UCSD-AML1 (cell line): ENCODE measurements around the gene RABL3.
A peak's percentile ranks its signal among the peaks of the same experiment; 100 is the strongest.
"Not testable (repeated sequence)": the region's sequence is repeated elsewhere in the genome, so short reads cannot be mapped to it uniquely, and the experiment has no call there.

Experiments
- DNase-seq: peaks from one replicate; lab custom pipeline; 2025; ENCODE audit not compliant: unreplicated experiment; lab: John Stamatoyannopoulos, UW

RABL3 gene, protein sequence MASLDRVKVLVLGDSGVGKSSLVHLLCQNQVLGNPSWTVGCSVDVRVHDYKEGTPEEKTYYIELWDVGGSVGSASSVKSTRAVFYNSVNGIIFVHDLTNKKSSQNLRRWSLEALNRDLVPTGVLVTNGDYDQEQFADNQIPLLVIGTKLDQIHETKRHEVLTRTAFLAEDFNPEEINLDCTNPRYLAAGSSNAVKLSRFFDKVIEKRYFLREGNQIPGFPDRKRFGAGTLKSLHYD

GRCh38 chr3:120742198-120742848 lies at the start of gene RABL3, which contains the start of gene GTF2E1:
TSS of gene RABL3 (minus strand) at chr3:120742516. CDS start at chr3:120742507, 9 bp downstream.
TSS of gene GTF2E1 (plus strand) at chr3:120742744. CDS start at chr3:120750553, 7,809 bp downstream.
- DNase-seq: peak; percentile 96

DNA sequence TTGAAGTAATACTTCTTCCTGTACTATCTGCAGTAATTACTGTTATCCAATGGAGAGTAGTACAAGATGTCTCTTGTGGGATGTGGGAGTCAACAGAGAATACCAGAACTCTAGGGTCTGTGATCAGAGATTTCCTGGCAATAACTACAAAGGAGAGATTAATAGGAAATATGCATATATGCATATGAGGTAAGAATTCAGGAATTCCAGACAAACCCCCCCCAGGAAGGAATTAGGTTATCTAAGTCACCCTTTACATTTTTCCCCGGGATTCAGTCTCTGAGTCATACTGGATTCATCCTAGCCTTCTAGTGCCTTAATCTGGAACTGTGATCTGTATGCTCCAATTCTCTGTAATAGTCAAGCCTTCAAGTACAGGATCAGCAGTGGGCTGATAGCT lies 49.6 kb upstream of the RABL3 start:
- DNase-seq: no peak

DNA sequence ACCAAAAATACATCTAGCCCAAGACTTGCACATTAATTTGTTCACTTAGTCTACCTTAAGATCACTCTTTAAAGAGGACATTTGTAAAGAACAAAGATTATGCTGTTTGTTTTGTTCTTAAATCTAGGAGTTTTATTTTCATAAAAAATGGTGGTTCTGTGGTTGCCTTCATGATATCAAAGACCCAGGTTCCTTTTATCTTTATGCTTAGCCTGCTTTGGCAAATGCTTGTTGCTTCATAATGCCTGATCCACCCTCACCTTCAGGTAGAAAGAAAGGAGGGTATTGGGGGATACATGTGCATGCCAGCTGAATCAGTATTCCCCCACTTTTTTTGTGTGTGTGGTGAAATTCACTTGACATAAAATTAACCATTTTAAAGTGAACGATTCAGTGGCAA lies 48.7 kb upstream of the RABL3 start:
- no peak for DNase-seq

GRCh38 chr3:120785832-120786231 lies 43.5 kb upstream of the RABL3 start:
- DNase-seq: not testable (repeated sequence)

DNA sequence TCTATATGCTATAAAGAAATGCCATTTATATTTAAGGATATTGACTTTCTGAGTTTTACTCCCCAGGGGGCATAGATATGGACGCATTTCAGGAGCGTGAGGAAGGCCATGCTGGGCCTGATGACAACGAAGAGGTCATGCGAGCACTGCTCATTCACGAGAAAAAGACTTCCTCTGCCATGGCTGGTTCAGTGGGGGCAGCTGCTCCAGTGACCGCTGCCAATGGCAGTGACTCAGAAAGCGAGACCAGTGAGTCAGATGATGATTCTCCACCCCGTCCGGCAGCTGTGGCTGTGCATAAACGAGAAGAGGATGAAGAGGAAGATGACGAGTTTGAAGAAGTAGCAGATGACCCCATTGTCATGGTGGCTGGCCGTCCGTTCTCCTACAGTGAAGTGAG lies 38.7 kb upstream of the RABL3 start:
- no peak for DNase-seq

DNA sequence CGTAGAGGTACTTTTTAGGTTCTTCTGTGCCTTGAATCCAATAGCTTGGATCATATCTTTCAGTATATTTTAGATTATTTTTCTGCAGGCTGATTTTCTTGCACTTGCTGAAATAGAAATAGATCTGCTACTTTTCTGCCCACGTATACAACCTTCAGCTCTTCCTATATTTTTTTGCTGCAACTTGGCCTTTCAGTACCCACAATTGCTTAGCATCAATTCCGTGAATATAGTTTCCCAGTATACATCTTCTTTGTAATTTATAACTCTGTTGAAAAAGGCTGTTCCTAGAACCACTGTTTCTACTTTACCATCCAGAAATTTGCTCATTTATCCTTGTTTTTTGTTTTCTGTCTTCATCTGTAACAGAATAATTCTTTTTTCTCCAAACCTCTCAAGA lies 36.5 kb upstream of the RABL3 start:
- DNase-seq: no peak

GRCh38 chr3:120775411-120775810 lies 33.1 kb upstream of the RABL3 start:
- DNase-seq: no peak

DNA sequence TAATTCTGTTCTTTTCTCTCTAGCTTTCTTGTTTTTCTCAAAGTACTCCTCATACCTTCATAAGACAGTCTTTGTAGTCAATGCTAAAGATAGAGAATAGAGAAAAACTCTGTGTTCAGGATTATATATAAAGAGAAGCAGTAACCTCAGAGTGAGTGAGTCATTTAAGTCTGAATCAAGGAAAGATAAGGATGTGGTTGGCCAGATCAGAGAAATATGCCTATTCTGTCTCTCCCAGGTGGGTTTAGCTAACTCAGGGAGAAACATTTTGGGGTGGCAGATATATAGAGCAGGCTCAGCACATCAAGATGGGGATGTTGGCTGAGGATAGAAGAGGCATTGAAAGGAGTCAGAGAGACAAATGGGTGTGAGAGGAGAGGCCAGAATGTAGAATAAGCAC lies 31.6 kb upstream of the RABL3 start:
- DNase-seq: no peak

DNA sequence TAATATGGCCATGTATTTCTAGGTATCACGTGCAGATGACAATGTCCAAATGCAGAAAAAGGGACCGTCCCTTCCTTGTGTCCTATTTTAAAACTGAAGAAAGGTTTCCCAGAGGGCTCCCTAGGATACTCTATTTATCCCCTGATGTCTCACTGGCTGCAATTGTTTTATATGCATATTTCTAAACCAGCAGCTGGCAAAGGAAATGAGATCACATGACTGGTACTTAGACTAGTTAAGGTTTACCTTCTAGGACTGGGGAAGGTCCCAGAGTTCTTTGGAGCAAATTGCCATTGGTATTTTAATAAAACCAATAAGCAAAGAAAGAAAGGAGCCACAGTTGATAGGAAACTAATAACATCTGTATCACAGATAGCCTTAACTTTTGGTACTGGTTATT lies 29.8 kb upstream of the RABL3 start:
- no peak for DNase-seq

- no peak for DNase-seq
Observed at GRCh38 chr3:120770891-120771290, 28.6 kb upstream of the RABL3 start.

DNA sequence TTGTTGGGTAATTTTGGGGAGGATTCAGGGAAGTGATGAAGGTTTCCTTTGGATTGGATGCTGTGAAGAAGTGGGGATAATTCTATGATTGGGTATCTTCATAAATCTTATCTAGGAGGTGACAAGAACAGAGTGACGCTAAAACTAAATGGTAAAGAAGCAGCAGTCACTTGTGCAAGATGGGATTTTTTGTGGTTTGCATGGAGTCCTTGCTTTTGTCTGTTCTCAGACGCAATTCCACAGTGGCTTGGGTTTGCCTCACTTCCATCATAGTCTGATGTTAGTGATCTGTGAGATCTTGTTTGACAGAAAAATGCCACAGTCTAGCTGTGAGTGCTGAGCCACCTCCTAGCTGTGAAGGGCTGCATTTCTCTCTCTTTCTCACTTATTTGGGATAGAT lies 27.1 kb upstream of the RABL3 start:
- no peak for DNase-seq

GRCh38 chr3:120767106-120767505 lies 24.8 kb upstream of the RABL3 start:
- no peak for DNase-seq

- no peak for DNase-seq
Observed at GRCh38 chr3:120766576-120766975, 24.3 kb upstream of the RABL3 start.

- no peak for DNase-seq
Observed at GRCh38 chr3:120765830-120766493, 23.6 kb upstream of the RABL3 start.

DNA sequence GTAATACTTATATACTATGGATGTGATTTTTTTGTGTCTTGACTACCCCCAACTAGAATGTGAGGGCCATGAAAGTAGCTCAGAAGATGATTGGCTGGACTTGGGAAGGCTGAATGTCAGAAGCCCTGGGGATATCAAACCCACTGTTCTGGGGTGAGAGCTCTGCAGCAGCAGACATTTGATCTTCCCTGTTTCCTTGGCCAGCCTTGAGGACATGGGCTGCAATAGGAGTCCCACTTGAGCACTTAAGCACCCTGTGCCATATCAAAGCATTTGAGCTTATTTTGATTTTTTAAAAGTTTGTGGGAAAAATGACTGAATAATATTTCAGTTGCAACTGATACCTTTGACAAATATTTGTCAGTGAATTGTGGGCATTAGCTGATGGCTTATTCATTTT lies 21.9 kb upstream of the RABL3 start:
- no peak for DNase-seq

DNA sequence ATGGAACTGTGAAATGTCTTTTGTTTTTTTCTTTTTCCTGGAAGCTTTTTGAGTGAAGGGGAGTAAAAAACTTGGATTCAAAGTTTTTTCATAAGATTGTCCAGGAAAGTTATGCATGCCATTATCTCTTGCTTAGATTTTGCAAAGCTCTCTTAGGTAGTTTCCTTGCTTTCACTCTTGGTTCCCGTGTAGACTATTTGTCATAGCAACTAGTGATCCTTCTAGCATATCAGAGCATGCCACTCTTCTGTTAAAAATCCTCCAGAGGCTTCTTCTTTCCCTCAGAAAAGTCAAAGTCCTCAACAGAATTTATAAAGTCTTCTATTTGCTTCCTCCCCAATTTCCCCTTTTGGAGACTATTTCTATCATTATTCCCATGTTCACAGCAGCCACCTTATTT lies 21.3 kb upstream of the RABL3 start:
- DNase-seq: no peak

DNA sequence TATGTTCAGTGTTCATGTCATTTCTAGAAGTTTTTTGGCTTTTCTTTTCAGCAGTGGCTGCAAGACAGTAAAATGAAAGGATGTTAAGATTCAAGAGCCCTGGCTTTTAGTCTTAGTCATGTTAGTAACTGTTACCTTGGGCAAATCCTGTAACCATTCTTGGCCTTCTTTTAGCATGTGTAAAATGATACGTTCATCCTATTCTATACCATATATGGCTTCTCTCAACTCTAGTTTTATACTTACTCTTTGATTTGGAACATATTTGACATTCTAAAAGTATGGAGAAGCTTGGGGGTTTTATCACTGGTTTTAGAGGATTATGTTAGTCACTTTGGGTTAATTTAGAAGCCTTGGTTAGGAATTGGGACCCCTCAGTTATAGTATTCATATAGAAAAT lies 20.3 kb upstream of the RABL3 start:
- DNase-seq: no peak

GRCh38 chr3:120758551-120758950 lies 16.2 kb upstream of the RABL3 start:
- DNase-seq: not testable (repeated sequence)

GRCh38 chr3:120756061-120756460 lies 13.7 kb upstream of the RABL3 start:
- DNase-seq: no peak

DNA sequence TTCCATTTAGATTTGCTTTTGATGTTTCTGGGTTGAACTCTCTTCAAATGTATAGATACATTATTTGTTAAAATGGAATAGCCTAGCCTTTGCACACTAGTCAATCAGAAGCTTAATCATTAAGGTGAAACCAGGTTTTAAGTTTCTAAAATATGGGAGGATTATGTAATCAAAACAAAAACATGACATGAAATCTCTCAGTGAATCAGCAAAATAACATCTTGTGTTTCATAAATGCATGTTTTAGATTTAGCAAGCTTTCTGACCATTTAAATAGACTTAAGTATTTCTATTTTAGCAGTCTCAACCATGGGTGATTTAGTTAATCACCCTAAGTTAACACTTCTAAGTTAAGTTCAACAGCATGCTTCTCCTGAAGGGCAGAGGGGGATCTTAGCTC lies 11.5 kb upstream of the RABL3 start:
- no peak for DNase-seq

GRCh38 chr3:120752865-120753264 lies 10.5 kb upstream of the RABL3 start:
- DNase-seq: no peak

- DNase-seq: no peak
Observed at GRCh38 chr3:120752230-120752629, 9.9 kb upstream of the RABL3 start.
